Activated T-cell treated with anti-CD3 and anti-CD28 coated beads for 1 hour (primary cell): Measurements from ENCODE around the gene TNRC18.
A peak's percentile ranks its signal among the peaks of the same experiment; 100 is the strongest.
"Not testable (repeated sequence)": the region's sequence is repeated elsewhere in the genome, so short reads cannot be mapped to it uniquely, and the experiment has no call there.

Source experiments
- DNase-seq: peaks from one replicate; pipeline ENCODE4 v3.0.0-alpha.2; 2020; ENCODE audit warnings: low read depth

Gene TNRC18

DNA sequence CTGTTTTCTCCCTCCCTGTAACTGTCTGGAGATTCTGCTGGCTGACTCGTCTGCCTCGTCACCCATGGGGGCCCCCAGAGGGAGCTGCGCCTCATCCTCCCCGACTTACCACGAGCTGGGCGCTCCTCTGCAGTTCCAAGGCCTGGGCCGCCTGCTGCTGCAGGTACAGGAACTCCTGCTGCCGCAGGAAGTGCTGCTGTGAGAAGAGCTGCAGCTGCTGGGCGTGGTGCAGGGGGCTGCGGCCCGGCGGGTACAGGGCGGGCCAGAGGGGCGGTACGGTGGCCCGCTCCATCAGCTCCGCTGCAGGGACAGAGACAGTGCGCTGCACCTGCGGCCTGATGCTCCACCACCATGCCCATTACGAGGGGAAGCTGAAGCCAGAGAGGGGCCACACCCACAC is 47.7 kb downstream of the TNRC18 start:
- DNase-seq: no peak

DNA sequence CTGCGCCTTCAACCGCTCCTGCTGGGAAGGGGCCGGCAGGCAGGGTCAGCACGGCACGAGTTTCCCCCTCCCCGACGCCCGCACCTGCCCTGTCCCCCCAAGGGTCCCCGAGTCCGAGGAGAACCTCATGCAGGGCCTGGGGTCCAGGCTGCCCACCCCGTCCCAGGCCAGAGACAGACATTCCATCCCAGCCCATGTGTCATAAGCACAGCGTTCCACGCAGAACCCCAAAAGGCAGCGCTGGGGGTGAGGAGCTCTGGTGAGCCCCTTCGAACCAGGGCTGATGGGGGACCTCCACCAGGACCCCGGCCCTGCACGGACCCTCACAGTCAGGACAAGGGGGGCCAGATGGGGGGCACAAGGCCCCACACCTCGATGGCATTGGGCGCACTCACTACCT is 49.2 kb downstream of the TNRC18 start:
- DNase-seq: no peak

DNA sequence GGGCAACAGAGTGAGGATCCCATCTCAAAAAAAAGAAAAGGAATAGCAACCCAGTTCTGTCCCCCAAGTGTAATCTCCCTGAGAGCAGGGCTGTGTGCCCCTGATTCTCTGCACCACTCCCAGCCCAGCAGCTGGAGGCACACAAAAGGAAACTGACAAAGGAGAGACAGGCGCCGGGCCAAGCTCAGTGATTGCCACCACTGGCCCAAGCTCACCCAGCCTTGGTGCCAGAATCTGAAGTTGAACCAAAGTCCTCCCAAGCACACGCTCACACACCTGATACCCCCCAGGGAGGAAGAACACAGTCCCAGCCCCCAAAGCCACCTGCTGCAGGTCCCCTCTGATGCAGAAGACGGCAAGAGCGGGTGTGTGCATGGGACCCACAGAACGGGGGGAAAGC is 50.3 kb downstream of the TNRC18 start:
- DNase-seq: no peak

- no peak for DNase-seq
These were observed 52.9 kb downstream of the TNRC18 start for GRCh38 chr7:5370454-5371353.

DNA sequence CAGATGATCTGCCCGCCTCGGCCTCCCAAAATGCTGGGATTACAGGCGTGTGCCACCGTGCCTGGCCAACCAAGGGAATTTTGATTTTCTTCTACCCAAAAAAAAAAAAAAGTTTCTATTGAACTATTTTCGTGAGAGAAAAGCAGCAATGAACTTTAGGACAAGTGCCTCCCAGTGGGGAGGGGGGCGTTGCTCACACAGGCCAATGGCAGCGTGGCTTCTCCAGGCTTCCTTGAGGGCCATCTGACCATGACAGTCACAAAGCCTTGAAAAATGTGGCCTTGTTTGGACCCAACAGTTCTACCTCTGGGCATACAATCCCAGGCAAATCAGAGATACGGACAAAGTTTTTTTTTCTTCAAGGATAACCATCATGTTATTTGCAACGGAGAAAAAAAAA is 56.0 kb downstream of the TNRC18 start:
- no peak for DNase-seq

GRCh38 chr7:5365976-5366625 is 57.5 kb downstream of the TNRC18 start:
- peak; percentile 40 for DNase-seq

GRCh38 chr7:5363729-5364128 is 59.9 kb downstream of the TNRC18 start:
- no peak for DNase-seq

DNA sequence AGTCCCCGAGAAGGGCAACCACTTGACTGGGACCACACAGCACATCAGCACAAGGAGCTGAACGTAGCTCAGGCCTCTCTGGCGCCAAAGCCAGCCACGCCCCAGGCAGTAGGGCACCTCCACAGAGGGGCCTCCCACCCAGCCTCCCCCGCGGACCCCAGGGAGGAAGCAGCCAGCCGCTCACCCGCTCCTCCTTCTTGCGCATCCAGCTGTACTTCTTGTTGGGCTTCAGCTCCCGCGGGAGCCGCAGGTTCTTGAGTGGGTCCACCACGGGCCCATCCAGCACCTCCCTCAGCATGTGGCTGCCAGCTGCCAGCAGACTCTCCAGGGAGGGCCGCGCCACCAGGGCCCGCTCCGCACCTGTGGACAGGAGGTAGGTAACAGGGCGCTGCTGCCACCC is 61.2 kb downstream of the TNRC18 start:
- DNase-seq: no peak

- no peak for DNase-seq
These were observed 62.0 kb downstream of the TNRC18 start for GRCh38 chr7:5361446-5362127.

GRCh38 chr7:5360971-5361370 is 62.7 kb downstream of the TNRC18 start:
- no peak for DNase-seq

DNA sequence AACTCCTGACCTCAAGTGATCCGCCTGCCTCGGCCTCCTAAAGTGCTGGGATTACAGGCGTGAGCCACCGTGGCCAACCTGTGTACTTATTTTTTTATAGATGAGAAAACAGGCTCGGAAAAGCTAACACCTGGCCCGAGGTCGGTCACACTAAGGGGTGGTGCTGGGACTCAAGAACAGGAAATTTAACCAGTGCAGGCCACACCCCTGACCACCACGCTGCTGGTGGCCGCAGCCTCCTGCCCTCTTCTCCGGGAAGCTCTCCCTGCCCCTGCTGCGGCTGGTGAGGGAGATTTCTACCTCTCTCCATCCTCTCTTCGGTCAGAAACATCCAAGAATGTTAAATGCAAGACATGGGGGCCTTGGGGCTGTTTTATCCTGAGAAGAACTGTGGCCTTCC is 63.2 kb downstream of the TNRC18 start:
- DNase-seq: no peak

- not testable (repeated sequence) for DNase-seq
These were observed 63.6 kb downstream of the TNRC18 start for GRCh38 chr7:5360021-5360420.

DNA sequence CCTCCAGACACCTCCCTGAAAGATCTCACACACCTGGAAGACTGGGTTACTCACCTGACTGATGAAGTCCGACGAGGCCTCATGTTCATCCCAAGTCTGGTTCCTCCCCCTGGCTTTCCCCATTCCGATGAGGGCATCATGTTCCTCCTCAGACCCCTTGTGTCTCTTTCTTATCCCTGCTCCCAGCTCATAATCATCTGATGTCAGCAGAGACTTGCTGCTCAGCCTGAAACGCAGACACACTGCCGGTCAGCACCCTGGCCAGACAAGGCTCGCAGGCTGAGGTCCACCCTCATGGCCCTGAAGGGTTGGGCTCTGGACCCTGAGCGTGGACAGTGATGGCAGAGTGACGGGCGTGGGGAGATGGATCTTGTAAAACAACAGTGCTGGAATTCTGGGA is 64.3 kb downstream of the TNRC18 start:
- DNase-seq: no peak

- DNase-seq: no peak
These were observed 65.7 kb downstream of the TNRC18 start for GRCh38 chr7:5357951-5358350.

DNA sequence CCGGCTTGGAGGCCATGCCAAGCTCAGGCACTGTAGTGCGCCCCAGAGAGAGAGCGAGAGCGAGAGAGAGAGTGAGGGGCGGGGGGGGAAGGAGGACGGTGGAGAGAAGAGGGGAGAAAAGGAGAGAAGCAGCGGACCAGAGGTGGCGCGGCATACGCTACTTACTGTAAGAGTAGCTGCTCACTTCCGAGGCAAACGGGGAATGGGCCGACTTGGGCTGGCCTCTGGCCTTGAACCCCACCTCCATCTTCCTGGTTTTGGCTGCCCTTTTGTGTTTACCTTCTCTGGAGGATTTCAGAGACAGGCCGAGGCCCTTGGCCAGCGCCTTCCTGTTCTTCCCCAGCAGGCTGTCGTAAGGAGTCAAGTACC is 66.9 kb downstream of the TNRC18 start:
- DNase-seq: no peak

GRCh38 chr7:5354460-5355232 is 69.0 kb downstream of the TNRC18 start:
- DNase-seq: no peak

- no peak for DNase-seq
These were observed 71.1 kb downstream of the TNRC18 start for GRCh38 chr7:5352440-5353010.

DNA sequence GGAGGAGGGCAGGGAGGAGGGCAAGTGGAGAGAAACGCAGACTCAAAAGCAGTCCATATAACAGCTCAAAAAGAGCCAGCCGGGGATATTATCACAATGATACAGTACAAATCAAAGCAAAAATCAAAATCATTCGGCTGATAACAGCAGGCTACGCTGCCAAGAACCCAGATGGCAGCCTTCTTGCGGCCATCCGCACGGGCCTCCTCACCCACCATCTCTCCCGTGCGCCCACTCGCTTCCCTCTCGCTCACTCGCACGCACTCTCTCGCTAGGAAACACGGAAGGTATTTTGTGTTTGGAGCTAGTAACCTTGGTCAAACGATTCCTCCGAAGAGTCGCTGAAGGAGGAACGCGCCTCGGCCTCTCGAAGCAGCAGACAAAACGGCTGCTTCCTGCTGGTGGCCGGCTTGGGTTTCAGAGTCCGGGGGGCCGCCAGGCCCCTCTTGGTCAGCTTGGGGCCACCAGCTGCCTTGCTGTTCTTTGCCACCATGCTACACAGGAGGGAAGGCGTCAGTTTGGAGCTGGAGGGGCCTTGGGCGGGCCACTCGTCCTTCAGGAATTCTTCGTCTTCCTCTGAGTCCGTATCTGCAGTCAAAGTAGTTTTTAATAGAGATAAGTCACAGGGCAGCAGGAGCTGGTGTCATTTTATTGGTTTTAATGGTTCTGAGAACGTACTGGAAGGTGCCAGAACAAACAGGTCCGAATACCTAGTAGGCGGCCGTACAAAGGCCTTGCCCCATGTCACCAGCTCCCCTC is 71.9 kb downstream of the TNRC18 start:
- DNase-seq: no peak

DNA sequence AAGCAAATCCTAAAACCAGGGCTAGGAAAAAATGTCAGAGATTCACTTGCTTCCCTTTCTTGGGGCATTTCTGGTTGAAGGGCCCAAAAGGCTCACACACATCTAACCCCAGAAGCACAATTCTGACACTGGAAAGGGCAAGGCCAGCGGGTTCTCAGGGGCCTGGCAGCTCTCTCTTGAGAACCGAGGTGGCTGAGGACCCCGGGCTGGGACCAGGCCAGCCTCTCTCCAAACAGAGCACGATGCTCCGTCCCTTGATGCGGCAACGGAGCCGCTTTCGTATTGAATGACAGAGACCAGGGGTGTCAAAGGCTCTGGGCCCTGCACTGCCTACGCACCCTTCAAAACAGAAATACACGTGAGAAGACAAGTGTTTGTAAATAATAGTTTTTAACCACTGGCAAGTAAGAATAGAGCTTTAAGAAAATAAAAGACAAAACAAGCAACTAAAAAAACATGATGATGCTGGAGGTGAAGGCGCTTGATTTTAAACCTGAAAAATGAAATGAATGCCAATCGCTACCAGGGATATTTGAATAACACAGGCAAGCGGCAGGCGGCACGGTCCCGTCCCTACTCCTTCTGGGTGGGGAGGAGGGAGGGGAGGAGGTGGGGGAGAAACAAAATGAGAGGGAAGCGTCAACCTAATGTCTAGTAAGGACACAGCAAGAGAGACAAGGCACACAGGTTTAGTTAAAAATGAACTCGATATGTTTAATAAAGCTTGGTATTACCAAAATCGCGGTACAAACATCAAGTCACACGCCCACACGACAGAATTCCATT is 72.8 kb downstream of the TNRC18 start:
- DNase-seq: no peak

GRCh38 chr7:5350174-5350463 is 73.5 kb downstream of the TNRC18 start:
- DNase-seq: no peak
